Neural progenitor cell (in vitro differentiated cells): Measurements from ENCODE around the gene BCS1L. TPM values are rescaled to one million over a fixed set of nuclear protein-coding genes. Genes with fewer than 3 reads are reported as not detected.
A peak's percentile ranks its signal among the peaks of the same experiment; 100 is the strongest.

Experiments used
- DNase-seq: peaks from one replicate; pipeline ENCODE4 v3.0.0-alpha.2; 2016; ENCODE audit warnings: low spot score
- H2AFZ ChIP-seq: fragments of 200-600 bp; sonication (generic); replicated peaks from 2 replicates; pipeline ENCODE4 v1.6.1; 2016; ENCODE audit warnings: antibody characterized with exemption
- H3F3A ChIP-seq: fragments of 200-600 bp; sonication (generic); 2 replicates; pipeline ENCODE4 v1.6.1; 2016; ENCODE audit warnings: antibody characterized with exemption, low read depth
- H3K27ac ChIP-seq: fragments of 200-600 bp; sonication (generic); 2 replicates; pipeline ENCODE4 v1.5.1; 2016; ENCODE audit warnings: mild to moderate bottlenecking
- H3K27me3 ChIP-seq: fragments of 200-600 bp; sonication (generic); 2 replicates; pipeline ENCODE4 v1.6.1; 2016; ENCODE audit warnings: mild to moderate bottlenecking, moderate library complexity
- H3K36me3 ChIP-seq: fragments of 200-600 bp; sonication (generic); 2 replicates; pipeline ENCODE4 v1.5.1; 2016
- H3K4me1 ChIP-seq: fragments of 200-600 bp; sonication (generic); 2 replicates; pipeline ENCODE4 v1.6.1; 2016; ENCODE audit warnings: mixed run types
- H3K4me2 ChIP-seq: fragments of 200-600 bp; sonication (generic); 2 replicates; pipeline ENCODE4 v1.6.1; 2016
- H3K4me3 ChIP-seq: fragments of 200-600 bp; sonication (generic); 2 replicates; pipeline ENCODE4 v1.5.1; 2016
- H3K79me2 ChIP-seq: fragments of 200-600 bp; sonication (generic); 2 replicates; pipeline ENCODE4 v1.6.1; 2016; ENCODE audit warnings: low read depth
- H3K9ac ChIP-seq: fragments of 200-600 bp; sonication (generic); 2 replicates; pipeline ENCODE4 v1.6.1; 2016
- H3K9me3 ChIP-seq: fragments of 200-600 bp; sonication (generic); 2 replicates; pipeline ENCODE4 v1.5.1; 2016; ENCODE audit warnings: low read depth
- H4K20me1 ChIP-seq: fragments of 200-600 bp; sonication (generic); 2 replicates; pipeline ENCODE4 v1.6.1; 2016; ENCODE audit warnings: low read depth
- H3K27ac Mint-ChIP-seq: 3 replicates; pipeline ENCODE4 v1.8.0; 2021; ENCODE audit warnings: mixed read lengths
- H3K27me3 Mint-ChIP-seq: 2 replicates; pipeline ENCODE4 v1.8.0; 2022; ENCODE audit warnings: low read depth, mild to moderate bottlenecking, inconsistent platforms, moderate library complexity, mixed read lengths; ENCODE audit not compliant: insufficient read depth
- H3K36me3 Mint-ChIP-seq: 3 replicates; pipeline ENCODE4 v1.8.0; 2021; ENCODE audit warnings: mixed read lengths
- H3K4me1 Mint-ChIP-seq: 3 replicates; pipeline ENCODE4 v1.8.0; 2021; ENCODE audit warnings: mixed read lengths
- H3K4me3 Mint-ChIP-seq: 3 replicates; pipeline ENCODE4 v1.8.0; 2021; ENCODE audit warnings: mild to moderate bottlenecking, moderate library complexity, mixed read lengths
- H3K9me3 Mint-ChIP-seq: 3 replicates; pipeline ENCODE4 v1.8.0; 2020; ENCODE audit warnings: mixed read lengths
- EZH2 ChIP-seq: fragments of 200-600 bp; sonication (generic); IDR thresholded peaks from 2 replicates; pipeline ENCODE4 v1.6.1; 2017; ENCODE audit warnings: antibody characterized with exemption, mild to moderate bottlenecking, moderate library complexity
- EZH2phosphoT487 ChIP-seq: fragments of 200-600 bp; sonication (generic); IDR thresholded peaks from 2 replicates; pipeline ENCODE4 v1.6.1; 2017; ENCODE audit warnings: antibody characterized with exemption
- total RNA-seq: library from RNA; depleted of rRNA; stranded (reverse); fragments of >200 nt; gene quantifications from 2 replicates; pipeline ENCODE4 v1.2.3, GENCODE V29; 2015; ENCODE audit warnings: low replicate concordance
- TF ChIP-seq, protein P1 (sequence below): fragments of 200-600 bp; sonication (generic); IDR thresholded peaks from 2 replicates; pipeline ENCODE4 v1.5.1; 2017; ENCODE audit warnings: antibody characterized with exemption, mild to moderate bottlenecking

The BCS1L gene
- total RNA-seq, 1 donor from 2014 or later: 38.3 TPM

DNA sequence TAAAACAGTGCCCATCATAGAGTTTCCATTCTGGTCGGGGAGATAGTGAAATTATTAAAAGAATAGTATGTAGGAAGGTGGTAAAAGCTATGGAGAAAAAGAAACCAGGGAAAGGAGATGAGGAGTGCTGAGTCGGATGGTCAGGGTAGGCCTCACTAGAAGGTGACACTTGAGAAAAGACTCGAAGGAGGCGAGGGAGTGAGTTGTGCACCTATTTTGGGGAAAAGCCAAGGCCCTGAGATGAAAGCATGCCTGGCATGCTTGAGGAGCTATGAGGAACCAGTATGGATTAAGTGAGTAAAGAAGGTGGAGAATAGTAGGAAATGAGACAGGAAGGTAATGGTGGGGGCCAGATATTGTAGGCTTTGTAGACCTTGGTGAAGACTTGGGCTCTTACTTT lies 43.9 kb downstream of the BCS1L start:
- no peak overlapping the region for H3K9ac ChIP-seq
- Mint-ChIP-seq H3K36me3 (peaks cover 17% of the 10 kb centered on the region), H3K4me1 (no peaks in the 10 kb centered on the region), H3K4me3 (no peak overlapping the region), H3K27me3 (peaks cover 3% of the 10 kb centered on the region), H3K27ac (no peak overlapping the region), H3K9me3 (no peaks in the 10 kb centered on the region)
- peaks cover 4% of the 10 kb centered on the region for H3F3A ChIP-seq
- no peaks in the 10 kb centered on the region for H3K27me3 ChIP-seq
- no peak overlapping the region for H3K27ac ChIP-seq
- no peak overlapping the region for H2AFZ ChIP-seq
- H3K9me3 ChIP-seq: no peaks in the 10 kb centered on the region
- no peak overlapping the region for H3K4me2 ChIP-seq
- TF ChIP-seq EZH2 (no peak), EZH2phosphoT487 (no peak)
- TF ChIP-seq, protein P1, sequence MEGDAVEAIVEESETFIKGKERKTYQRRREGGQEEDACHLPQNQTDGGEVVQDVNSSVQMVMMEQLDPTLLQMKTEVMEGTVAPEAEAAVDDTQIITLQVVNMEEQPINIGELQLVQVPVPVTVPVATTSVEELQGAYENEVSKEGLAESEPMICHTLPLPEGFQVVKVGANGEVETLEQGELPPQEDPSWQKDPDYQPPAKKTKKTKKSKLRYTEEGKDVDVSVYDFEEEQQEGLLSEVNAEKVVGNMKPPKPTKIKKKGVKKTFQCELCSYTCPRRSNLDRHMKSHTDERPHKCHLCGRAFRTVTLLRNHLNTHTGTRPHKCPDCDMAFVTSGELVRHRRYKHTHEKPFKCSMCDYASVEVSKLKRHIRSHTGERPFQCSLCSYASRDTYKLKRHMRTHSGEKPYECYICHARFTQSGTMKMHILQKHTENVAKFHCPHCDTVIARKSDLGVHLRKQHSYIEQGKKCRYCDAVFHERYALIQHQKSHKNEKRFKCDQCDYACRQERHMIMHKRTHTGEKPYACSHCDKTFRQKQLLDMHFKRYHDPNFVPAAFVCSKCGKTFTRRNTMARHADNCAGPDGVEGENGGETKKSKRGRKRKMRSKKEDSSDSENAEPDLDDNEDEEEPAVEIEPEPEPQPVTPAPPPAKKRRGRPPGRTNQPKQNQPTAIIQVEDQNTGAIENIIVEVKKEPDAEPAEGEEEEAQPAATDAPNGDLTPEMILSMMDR: no peak
- no peaks in the 10 kb centered on the region for H3K36me3 ChIP-seq
- DNase-seq: no peak
- no peaks in the 10 kb centered on the region for H3K79me2 ChIP-seq
- H3K4me3 ChIP-seq: no peak overlapping the region
- no peaks in the 10 kb centered on the region for H4K20me1 ChIP-seq
- no peaks in the 10 kb centered on the region for H3K4me1 ChIP-seq

DNA sequence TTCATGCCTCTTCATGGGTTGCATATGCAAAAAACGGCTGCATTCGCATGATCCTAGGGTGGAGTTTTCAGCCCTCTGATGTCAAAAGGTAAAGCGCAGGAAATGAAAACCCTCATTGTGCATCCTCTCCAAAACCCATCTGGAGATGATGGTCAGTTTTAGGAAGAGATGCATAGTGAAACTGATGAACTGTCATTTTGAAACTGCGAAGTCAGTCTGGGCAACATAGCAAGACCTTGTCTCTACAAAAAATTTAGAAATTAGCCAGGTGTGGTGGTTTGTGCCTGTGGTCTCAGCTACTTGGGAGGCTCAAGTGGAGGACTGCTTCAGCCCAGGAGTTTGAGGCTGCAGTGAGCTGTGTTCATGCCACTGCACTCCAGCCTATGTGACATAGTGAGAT lies 48.6 kb downstream of the BCS1L start:
- H3K4me3 ChIP-seq: no peak overlapping the region
- H3K36me3 ChIP-seq: no peaks in the 10 kb centered on the region
- H3K79me2 ChIP-seq: peaks cover 24% of the 10 kb centered on the region
- H3K27ac Mint-ChIP-seq: no peak overlapping the region
- DNase-seq: no peak
- H2AFZ ChIP-seq: no peak overlapping the region
- TF ChIP-seq EZH2phosphoT487 (no peak), EZH2 (no peak)
- TF ChIP-seq, protein P1: no peak
- no peak overlapping the region for H3K4me2 ChIP-seq
- no peaks in the 10 kb centered on the region for H3K27me3 Mint-ChIP-seq
- no peaks in the 10 kb centered on the region for H3K9me3 ChIP-seq
- no peaks in the 10 kb centered on the region for H3K36me3 Mint-ChIP-seq
- no peaks in the 10 kb centered on the region for H3F3A ChIP-seq
- no peak overlapping the region for H3K4me3 Mint-ChIP-seq
- no peak overlapping the region for H3K9ac ChIP-seq
- H3K27ac ChIP-seq: no peak overlapping the region
- H3K9me3 Mint-ChIP-seq: no peaks in the 10 kb centered on the region
- H3K4me1 Mint-ChIP-seq: peaks cover 7% of the 10 kb centered on the region
- peaks cover under 1% of the 10 kb centered on the region for H4K20me1 ChIP-seq
- H3K4me1 ChIP-seq: no peaks in the 10 kb centered on the region
- no peaks in the 10 kb centered on the region for H3K27me3 ChIP-seq

DNA sequence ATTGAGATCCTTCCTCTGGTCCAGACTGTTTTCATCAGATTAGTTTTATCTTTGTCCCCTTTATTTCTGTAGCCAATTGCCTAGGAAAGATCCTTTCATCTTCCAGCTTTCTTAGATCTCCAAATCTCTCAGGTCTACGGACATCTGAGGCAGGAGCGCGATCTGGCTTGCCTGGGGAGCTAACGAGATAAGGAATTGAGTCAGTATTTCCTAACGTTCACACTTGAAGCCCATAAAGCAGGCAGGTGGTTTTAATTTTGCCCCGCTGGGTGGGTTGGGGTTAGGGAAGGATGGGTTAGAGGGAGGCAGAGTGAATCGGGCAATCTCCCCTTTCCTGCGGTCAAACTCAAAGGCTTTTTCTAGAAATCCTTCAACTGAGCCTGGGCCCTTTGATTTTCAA lies 50.4 kb downstream of the BCS1L start:
- Histone ChIP-seq H2AFZ (peak overlapping the region; percentile 71), H3K36me3 (no peaks in the 10 kb centered on the region), H3K4me3 (no peak overlapping the region), H3K4me1 (no peaks in the 10 kb centered on the region), H3F3A (no peaks in the 10 kb centered on the region), H3K79me2 (peaks cover 42% of the 10 kb centered on the region), H3K4me2 (no peak overlapping the region), H3K9ac (no peak overlapping the region), H3K9me3 (no peaks in the 10 kb centered on the region), H4K20me1 (peaks cover 13% of the 10 kb centered on the region), H3K27me3 (no peaks in the 10 kb centered on the region), H3K27ac (no peak overlapping the region)
- TF ChIP-seq EZH2phosphoT487 (no peak), EZH2 (no peak)
- TF ChIP-seq, protein P1: no peak
- Mint-ChIP-seq H3K27ac (no peak overlapping the region), H3K4me1 (peaks cover 11% of the 10 kb centered on the region), H3K27me3 (no peaks in the 10 kb centered on the region), H3K4me3 (peak overlapping the region; percentile 98), H3K36me3 (peaks cover 5% of the 10 kb centered on the region), H3K9me3 (no peaks in the 10 kb centered on the region)
- DNase-seq: no peak
